ENCODE measurements around the gene GALNT6.
A peak's percentile ranks its signal among the peaks of the same experiment; 100 is the strongest.
"Not testable (repeated sequence)": the region's sequence is repeated elsewhere in the genome, so short reads cannot be mapped to it uniquely, and the experiment has no call there.

Gene GALNT6

DNA sequence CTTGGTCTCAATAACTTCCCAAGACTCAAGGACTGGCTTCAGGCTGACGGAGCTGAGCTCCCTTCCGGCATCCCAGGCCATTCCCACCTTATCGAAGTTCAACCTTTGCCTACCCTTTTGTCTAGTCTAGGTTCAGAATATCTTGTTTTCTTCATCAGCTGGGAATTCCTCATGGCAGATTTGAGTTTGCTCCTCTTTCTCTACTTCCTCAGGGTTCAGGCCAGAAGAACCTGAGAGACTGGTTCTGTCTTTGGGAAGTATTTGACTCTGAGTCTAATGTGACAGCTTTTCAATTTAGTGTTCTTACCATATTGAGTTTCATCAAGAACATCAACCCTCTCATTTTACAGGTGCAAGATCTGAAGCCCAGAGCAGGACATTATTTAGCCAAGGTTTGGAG is 69.3 kb downstream of the GALNT6 start:
- DNase-seq (ENCODE audit: low read depth): no peak

DNA sequence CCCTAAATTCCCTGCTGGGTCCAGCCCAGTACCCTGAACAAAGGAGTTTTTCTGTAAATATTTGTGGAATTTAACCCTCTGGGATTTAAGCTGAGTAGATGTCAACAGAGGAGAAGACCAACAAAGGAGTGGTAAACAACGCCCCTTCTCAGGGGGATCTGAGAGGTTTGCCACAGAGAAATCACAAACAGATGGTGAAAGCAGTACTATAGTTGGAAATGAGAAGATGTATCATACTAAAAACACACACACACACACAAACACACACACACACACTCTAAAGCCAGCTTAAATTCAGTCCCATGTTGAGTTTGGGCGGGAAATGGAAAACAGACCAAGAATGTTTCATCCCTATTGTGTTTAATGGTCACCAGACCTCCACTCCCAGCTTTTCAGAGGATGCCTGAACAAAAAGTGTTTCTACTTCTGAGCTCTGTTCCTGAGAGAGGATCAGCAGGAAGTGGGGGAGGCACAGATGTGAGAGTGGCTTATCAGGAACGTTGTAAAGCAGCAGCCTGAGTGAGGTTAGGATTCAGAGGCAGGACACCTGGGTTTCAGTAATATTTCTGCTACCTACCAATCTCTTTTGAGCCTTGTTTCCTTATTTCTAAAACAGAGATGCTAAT is 70.4 kb downstream of the GALNT6 start:
- peak; percentile 22 for DNase-seq (ENCODE audit: low read depth)

DNA sequence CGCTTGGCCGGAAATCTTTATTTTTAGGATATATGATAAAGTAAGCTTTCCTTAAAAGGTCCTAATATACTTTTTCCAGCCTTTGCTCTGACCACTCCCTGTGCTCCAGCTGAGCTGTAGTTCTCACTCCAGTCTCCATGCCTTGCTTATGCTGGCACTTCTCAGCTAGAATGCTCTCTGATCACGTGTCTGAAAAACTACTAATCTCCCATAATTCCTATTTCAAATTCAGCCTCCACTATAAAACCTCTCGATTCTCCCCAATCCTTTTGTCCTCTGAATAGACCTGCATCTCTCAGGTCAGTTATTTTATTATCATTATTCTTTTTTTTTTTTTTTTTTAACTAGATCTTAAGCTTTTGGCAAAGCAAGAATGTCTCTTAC is 70.9 kb downstream of the GALNT6 start:
- no peak for DNase-seq (ENCODE audit: low read depth)

- no peak for DNase-seq (ENCODE audit: low read depth)
Observed at GRCh38 chr12:51318846-51319599, 72.2 kb downstream of the GALNT6 start.

DNA sequence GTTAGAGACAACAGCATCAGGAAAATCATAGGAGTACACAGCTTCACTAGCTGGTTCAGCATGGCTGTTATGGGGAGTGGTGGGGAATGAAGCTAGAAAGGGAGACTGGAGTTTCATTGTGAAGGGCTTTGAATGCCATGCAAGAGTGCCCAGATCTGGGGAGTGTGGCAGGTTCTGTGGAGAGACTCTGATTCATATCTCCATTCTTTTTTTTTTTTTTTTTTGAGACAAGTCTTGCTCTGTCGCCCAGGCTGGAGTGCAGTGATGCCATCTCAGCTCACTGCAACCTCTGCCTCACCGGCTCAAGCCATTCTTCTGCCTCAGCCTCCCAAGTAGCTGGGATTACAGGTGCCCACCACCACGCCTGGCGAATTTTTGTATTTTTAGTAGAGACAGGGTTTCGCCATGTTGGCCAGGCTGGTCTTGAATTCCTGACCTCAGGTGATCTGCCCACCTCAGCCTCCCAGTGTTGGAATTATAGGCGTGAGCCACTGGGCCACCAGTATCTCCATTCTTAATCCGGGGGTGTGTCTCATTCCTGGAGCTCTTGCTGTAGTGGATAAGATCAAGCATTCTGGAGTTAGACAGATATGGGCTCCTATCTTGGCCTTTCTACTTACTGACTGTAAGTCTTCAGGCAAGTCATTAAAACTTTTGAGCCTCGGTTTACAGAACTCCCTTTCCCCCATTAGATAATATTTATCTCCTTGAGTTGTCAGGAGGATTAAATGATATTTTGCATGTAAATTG is 73.0 kb downstream of the GALNT6 start:
- DNase-seq (ENCODE audit: low read depth): not testable (repeated sequence)

DNA sequence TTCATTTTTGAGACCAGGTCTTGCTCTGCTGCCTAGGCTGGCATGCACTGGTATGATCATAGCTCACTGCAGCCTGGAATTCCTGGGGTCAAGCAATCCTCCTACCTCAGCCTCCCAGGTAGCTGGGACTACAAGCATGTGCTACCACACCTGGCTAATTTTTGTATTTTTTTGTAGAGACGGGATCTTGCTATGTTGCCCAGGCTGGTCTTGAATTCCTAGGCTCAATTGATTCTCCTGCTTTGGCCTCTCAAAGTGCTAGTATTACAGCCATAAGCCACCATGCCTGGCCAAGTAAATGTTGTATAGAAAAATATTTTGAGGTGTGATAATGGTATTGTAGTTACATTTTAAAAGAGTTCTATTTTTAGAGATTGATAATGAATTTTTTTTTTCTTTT is 79.8 kb downstream of the GALNT6 start:
- DNase-seq (ENCODE audit: low read depth): no peak

DNA sequence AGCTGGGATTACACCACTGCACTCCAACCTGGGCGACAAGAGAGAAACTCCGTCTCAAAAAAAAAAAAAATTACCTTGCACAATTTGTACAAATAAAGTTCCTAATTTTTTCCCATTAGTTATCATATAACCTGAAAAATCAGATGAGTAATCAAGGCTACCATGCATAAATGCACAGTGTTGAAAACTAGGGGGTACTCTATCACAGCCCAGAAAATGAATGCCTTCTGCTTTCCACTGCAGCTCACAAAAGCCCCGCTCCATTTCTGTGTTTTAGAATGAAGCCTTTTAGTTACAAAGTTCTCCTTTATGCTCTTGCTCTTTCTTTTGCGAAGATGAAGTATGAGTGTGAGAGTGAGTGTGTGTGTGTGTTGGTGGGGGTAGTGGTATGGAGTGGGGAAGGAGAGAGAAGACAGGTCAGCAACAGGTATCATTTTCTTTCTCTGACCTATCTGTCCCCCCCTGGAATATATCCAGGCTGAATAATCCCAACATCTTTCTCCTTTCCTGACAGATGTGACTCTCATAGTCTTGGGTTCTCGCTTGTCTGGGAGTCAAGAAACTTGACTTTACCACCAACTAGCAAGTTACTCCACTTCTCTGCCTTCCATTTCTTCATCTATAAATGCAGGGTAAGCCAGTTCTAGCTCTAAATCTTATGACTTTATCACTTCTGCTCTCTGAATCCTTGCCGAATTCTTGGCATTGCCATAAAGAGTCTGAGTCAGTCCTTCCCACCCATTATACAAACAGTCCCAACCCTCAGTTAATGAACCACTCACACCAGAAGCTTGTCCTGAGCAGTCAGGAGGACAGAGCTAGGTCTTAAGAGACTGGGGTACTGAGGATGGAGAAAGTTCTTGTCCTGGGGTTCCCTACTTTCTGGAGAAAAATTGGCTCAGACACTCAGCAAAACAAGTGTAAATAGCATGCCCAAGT is 83.3 kb downstream of the GALNT6 start:
- peak; percentile 88 for DNase-seq (ENCODE audit: low read depth)

DNA sequence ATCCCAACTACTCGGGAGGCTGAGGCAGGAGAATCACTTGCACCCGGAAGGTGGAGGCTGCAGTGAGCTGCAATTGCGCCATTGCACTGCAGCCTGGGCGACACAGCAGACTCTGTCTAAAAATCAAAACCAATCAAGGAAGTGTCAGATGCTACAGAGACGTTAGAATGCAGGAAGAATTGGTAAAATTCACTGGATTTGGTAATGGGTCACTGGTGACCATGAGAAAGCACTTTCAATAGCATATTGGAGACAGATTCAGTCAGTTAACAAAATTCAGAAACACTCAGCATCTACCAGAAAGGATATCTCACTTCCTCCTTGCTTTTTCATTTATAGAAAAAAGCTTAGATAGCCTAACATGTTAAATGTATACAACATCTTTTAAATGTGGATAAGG is 84.7 kb downstream of the GALNT6 start:
- no peak for DNase-seq (ENCODE audit: low read depth)

Data from iris pigment epithelial cell (primary cell).